B cell (primary cell): Measurements from ENCODE around the gene DNAJA4.

Experiments used
- CTCF ChIP-seq: fragments of 200-600 bp; IDR thresholded peaks from one replicate; pipeline ENCODE4 v1.8.0; 2022; ENCODE audit warnings: antibody characterized with exemption, mild to moderate bottlenecking
- EZH2 ChIP-seq: IDR thresholded peaks from 2 replicates; pipeline ENCODE4 v1.6.1; 2012; ENCODE audit warnings: borderline replicate concordance, low read depth, mild to moderate bottlenecking, moderate library complexity, low read length; ENCODE audit not compliant: insufficient read depth, poor library complexity, severe bottlenecking

DNA sequence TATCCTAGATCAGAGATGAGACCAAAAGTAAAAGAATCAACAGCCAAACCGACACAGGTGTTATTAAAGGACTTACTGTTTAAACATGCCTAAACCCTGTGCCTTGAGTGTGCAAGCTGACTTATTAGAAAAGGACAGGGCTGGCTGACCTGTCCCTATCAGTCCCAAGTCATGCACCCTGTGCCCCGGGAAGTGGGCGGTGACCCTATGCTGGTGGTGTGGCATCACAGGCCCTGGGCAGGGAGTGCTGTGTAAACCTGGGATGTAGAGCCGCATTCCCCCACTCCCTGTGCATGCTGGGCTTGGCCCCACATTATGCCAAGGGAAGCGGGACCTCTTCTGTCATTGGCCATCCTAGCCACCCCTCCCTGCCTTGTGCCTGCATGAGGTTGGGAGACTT lies 10.6 kb downstream of the DNAJA4 start:
- TF ChIP-seq CTCF = no peak
- no peak for TF ChIP-seq EZH2
